ENCODE measurements around the gene XXYLT1.
"Not testable (repeated sequence)": the region's sequence is repeated elsewhere in the genome, so short reads cannot be mapped to it uniquely, and the experiment has no call there.

XXYLT1 gene

DNA sequence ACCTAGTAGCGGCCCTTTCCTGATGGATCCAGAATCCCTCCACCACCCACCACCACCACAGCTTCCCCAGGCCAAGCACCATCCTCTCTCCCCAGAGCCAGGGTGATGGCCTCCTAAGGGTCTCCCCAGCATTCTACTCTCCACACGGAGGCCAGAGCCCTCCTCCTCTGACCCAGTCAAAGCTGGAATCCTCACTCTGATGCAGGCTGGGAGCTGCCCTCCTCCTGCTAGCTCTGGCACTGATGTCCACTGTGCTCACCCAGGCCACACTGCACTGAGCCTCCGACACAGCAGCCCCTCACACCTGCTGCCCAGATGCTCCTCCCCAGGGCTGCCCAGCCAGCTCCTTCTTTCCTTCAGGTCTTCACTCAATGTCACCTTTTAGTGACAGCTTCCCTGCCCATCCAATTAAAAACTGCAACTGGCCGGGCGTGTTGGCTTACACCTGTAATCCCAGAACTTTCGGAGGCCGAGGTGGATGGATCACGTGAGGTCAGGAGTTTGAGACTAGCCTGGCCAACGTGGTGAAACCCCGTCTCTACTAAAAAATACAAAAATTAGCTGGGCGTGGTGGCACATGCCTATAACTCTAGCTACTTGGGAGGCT, 21.0 kb downstream of the XXYLT1 start:
- no peak for DNase-seq

DNA sequence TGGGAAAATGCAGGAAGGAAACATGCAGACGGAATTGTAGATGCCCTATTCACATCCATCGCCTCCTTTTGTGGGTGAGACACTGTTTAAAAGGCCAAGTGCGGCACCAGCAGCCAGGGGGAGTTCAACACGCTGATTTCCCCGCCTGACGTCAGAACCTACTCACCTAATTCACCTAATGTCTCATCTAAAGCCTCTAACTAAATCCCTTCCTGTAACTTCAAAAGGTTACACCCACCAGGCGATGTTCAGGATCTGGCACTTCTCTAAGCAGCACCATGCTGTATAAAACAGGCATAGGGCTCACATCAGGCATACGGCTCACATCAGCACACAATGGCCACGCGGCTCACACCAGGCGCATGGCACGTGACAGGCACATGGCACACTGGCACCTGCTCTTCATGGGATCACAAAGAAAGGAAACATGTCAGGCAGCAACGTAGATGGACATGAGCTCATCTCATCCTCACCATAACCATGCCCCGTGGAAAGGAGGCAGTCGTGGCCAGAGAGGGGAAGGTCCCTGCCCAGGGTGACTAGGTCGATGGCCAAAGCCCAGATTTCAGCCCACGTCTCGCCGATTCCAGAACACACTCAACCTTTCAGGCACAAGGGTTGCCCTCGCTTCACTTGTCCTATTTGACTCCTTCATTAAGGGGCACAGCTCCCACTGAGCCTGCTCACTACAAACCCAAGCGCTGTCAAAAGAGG, 21.7 kb downstream of the XXYLT1 start:
- no peak for DNase-seq

DNA sequence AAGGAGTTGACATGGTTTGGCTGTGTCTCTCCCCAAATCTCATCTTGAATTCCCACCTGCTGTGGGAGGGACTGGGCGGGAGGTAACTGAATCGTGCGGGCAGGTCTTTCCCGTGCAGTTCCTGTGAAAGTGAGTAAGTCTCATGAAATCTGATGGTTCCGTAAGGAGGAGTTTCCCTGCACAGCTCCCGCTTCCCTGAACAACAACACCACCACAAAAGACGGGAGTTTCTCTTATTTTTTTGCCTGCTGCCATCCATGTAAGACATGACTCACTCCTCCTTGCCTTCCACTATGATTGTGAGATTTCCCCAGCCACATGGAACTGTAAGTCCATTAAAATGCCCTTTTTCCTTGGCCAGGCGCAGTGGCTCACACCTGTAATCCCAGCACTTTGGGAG, 22.7 kb downstream of the XXYLT1 start:
- no peak for DNase-seq

DNA sequence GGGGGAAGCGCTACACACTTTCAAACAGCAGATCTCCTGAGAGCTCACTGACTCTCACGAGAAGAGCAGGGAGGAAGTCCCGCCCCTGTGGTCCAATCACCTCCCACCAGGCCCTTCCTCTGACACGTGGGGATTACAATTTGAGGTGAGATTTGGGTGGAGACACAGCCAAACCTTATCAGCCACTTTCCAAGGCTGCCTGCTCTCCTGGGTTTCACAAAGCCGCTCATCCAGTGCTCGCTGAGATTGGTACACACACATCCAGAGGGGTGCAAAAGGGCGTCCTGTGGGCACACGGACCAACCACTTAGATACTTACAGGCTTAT, 23.1 kb downstream of the XXYLT1 start:
- peak; percentile 10 for DNase-seq

DNA sequence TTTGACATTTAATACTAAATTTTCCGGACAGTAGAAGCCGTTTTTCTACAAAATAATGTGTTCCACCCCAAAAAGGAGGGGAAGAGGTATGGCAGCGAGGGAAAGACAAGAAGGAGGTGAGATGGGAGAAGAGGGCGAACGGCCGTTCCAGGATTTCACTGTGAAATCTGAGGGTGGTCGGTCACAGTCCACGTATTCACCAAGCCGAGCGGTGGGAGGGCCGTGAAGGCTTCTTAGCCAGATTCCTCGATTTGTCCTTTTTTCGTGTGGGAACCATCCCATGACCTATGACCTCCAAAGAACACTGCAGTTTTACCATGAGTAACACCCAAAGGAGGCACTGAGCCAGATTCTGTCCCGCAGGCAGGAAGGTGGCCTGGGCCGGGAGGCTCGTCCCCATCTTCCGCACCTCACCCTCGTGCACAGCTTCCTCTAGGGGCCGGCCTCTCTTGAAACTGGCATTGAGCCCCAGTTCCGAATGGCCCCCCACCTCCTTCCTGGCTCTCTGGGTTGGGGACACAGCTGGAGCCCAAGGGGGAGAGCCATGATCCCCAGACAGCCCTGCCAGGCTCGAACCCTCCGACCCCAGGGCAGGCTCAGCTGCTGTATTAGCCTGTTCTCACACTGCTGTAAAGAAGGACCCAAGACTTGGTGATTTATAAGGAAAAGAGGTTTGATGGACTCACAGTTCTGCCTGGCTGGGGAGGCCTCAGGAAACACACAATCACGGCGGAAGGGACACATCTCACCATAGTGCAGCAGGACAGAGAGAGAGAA, 23.7 kb downstream of the XXYLT1 start:
- no peak for DNase-seq

DNA sequence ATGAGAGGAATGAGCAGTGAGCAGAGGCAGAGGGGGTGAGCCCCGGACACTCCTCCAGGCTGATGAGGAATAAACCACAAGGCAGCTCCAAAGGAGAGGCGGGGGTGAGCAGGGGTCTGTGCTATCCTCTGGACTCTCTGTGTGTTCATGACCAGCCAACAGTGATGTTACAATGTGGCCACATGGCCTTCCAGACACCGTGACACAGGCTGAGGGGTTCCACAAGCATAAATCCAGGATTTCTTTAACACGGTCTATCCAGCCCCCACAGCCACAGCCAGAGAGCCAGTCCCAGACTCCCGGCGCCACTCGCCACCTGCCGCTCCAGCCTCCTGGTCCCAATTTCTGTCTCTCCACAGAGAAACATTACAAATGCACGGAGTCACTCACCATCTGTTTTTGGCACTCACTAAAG, 24.4 kb downstream of the XXYLT1 start:
- no peak for DNase-seq

DNA sequence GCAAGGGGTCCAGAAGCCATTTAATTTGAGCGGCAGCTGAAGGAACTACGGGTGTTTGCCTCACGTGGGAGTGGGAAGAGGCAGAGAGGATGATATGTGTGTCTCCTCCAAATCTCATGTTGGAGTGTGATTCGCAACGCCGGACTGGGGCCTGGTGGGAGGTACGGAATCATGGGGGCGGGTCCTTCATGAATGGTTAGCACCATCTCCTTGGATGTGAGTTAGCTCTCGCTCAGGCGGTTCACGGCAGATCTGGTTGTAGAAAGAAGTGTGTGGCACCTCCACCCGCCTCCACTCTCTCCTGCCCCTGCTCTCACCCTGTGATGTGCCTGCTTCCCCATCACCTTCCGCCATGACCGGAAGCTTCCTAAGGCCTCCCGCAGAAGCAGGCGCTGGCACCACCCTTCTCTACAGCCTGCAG, 25.4 kb downstream of the XXYLT1 start:
- no peak for DNase-seq

DNA sequence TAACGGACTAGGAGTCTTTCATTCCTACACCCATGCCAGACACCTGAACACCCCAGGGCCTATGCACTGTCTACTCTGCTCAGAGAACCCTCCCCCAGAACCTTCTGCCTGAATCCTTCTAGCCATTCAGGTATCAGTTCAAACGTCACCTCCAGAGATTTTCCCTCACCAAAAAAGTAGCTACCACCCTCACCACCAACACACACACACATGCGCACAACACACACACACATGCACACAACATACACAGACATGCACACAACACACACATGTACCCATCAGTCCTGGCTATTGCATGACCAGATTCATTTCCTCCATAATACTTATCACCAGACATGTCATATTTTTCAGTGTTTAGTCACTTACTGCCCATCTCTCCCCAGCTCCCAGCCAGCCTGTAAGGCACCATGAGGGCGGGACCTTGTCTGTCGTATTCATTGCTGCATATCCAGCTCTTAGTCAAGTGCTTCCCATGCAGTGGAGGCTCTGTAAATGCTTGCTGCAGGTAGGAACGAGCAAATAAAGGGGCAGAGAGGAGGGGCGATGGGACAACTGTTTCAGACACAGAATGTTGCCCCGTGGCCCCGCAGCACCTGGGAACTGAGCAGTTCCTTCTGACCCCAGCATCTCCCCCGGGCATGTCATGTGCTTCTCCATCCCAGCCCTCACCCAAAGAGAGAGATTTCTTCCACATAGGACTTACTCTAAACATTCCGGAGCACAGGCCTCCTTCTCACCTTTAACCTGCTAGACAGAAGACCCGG, 29.2 kb downstream of the XXYLT1 start:
- DNase-seq: peak; percentile 8

DNA sequence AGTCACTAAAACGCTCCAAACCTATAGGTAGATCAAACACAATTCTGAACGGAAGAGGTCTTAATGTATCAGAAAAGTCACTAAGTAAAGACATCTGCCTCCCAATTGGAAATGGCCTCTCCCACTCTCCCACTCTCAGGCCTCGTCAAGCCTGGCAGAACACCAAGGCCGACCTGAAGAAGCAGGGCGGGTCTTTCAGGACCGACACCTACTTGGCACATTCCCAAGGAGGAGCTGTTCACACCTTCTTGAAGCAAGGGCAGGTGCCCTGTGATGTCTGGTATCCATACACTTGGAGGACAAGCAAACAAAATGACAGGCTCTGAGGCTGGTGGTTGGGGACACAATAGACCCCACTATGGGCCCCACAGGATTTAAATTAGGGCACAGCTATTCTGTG, 30.0 kb downstream of the XXYLT1 start:
- DNase-seq: peak; percentile 20

DNA sequence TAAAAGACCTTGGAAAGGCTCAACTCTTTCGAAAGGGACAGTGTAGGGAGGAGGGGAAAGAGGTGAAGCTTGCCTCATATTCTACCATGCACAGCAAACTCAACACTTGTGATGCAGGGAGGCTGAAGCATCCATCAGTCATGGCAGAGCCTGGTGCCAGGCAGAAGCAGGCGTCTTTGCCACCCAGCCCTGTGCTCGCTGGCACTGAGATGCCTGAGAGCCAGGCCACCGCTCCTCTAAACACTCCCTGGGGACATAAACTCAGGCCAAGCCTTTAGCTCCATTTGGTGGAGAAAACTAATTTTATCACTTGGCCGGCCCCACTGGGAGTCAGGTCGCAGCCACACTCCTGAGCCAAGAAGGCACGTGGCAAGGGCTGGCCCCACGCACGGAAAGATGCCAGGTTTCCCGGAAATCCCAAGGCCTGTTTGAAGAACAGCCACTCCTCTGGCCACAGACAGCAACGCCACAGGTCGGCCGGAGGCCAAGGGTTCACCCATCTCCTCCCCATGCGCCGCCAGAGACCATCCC, 30.7 kb downstream of the XXYLT1 start:
- DNase-seq: no peak

DNA sequence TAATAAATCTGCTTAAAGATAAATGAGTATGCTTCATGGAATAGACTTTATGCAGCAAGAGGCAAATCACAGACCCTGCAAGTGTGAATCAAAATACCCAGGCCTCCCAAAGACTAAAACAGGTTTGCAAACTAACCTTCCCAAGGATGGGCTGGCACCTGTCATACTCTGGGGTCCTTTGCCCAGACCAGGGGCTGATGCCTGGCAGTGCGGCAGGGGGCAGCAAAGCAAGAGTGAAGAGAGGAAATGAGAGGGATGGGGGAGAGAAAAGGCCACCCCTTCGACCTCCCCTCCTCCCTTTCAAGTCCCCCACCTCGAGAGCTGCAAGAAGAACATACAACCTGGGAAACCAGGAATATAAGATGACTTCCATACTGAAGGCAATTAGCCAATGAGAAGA, 31.8 kb downstream of the XXYLT1 start:
- no peak for DNase-seq

DNA sequence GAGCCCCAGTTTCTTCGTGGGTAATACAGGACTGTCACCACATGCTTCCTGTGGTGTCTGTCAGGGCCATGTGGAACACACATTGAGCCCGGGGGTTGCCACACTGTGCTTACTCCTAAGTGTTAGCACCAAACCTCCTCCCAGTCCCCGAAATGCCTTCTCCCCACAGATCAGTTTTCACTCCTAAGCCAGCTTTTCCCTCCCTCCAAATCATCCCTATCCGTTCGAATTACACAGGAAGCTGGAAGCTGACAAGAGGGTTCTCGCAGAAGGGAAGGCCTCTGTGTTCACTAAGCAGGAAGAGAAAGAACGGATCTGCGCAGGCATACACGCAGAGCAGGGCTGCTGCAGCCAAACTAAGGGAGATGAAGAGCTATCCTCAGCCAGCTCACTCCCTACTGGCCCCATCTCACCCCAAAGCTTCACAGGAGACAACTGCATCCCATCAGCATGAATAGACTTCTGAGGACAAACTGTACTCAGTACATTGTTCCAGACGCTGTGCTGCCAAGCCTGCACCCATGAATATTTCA, 32.3 kb downstream of the XXYLT1 start:
- DNase-seq: no peak

DNA sequence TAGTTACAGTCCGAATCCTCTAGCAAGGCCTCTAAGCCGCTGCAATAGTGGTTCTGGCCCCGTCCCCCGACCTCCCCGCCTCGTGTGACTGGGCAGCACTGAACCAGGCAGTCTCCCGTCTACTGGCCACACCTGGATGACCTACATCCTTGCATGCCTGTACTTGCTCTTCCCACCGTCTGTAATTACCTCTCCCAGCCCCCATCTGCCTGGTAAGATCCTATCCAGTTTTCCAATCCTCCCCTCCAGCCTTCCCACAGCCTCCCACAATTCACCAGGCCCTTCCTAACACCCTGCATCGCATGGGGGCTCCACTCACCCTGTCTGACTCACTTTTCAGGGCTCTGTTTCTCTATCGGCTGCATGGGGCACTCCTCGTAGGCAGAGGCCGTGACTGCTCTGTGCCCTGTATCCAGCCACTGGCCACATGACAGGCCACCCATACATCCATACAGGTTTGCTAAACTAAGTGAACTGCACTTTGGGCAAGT, 32.8 kb downstream of the XXYLT1 start:
- DNase-seq: no peak

DNA sequence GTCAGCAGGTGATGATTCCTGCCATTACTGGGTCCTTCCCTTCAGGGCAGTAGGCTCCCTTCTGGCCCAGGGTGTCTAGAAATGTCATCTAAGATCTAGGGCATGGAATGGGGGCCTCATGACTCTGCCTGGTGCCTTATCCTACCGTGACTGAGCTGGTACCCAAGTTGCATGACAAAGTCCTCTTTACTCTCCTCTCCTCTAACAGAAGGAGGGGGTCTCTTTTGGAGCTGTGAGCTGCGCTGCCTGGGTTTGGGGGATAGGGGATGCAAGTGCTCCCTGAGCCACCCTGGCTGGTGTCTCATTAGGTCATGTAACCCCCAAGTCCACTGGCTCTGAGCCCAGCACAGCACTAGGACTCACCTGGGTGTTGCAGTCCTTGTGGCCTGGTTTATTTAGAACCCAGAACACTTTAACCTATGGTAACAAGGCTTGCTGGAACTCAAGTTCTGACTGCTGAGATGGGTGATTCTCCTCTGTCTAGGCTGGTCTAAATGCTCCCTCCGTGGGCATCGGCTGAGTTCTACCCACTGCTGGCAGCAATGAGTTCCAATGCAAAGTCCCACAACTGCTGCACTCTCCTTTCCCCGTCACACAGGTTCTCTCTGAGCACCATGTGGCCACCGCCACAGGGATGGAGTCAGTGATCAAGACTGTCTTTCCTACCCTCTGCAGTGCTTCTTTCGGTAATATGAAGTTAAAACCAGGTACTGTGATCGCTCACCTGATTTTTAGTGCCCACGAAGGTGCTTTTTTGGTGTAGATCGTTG, 34.0 kb downstream of the XXYLT1 start:
- DNase-seq: peak; percentile 4

DNA sequence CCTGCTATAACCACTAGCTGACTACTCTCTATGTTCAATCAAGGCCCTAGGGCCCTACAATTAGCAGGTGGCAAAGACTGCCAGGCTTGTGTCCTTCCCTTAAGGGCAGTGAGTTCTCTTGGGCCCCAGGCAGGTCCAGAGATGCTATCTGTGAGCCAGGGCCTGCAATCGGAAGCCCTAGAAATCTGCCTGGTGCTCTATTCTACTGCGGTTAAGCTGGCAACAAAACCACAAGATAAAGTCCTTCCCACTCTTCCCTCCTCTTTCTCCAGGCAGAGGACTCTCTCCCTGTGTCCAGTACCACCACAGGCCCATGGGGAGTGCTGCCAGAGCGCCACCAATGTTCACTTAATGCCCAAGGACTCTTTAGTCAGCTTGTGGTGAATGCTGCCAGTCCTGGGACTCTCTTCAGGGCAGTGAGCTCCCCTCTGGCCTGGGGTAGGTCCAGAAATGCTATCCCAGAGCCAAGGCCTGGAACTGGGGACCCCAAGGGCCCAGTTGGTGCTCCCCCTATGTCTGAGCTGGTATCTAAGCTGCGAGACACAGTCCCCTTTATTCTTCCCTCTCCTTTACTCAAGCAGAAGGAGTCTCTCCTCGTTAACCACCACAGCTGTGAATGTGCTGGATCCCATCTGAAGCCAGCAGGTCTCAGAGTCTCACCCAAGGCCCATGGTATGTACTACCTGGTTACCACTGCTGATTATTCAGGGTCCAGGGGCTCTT, 34.7 kb downstream of the XXYLT1 start:
- peak; percentile 13 for DNase-seq

DNA sequence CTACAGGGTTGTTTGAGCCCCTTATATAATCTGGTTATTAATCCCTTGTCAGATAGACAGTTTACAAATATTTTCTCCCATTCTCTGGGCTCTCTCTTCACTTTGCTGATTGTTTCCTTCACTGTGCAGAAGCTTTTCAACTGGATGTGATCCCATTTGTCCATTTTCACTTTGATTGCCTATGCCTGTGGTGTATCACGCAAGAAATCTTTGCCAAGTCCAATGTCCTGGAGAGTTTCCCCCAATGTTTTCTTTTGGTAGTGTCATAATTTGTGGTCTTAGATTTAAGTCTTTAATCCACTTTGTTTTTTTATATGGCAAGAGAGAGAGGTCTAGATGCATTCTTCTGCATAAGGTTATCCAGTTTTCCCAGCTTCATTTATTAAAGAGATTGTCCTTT, 40.7 kb downstream of the XXYLT1 start:
- no peak for DNase-seq

DNA sequence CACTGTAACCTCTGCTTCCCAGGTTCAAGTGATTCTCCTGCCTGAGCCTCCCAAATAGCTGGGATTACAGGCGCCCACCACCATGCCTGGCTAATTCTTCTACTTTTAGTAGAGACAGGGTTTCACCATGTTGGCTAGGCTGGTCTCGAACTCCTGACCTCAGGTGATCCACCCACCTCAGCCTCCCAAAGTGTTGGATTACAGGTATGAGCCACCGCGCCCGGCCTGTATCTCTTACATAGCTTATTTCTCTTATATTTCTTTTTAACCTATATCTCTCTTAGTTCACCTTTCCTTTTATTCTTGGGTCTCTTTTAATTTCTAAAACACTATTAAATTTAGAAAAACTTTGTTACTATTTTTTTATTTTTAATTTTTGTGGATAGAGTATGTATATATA, 42.1 kb downstream of the XXYLT1 start:
- not testable (repeated sequence) for DNase-seq

DNA sequence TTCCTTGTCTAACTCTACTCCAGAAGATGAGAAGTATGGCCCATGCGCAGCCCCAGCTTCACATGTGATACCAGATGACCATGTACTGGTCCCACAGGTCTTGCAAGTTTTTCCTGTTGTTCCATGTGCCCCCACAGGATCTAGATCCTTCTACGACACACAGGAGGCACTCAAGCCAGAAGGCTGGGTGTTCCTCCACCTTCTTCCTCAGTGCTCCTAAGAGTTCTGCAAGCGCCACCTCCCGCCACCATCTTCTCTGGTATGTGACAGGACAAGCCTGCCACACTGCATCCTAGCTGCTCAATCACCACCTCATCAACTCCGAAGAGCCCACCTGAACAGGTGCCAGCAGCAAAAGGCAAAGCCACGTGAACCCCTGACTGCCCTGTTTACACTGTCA, 43.1 kb downstream of the XXYLT1 start:
- DNase-seq: peak; percentile 10

DNA sequence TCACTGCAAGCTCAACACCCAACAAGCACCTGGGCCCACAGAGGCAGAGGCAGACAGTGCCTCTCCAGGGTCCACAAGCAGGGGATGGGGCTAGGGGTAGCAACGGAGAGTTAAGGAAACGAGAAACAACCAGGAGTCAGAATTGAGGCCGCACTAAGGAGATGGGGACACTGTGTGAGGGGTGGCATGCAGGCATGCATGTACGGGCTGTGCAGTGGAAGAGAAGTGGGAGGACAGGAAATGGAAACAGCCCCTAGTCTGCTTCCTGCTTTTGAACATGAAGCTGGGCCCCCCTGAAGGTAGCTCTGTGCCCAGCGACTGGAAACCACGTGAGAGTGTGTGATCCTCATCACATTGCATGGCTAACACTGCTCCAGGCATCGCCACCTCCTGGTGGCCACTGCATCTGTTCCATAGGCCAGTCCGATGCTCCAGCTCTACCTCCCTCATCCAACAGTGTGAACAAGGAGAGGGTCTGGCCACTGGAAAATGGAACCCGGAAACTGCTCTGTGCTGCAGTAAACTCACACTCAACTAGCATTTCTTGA, 44.0 kb downstream of the XXYLT1 start:
- peak; percentile 30 for DNase-seq

DNA sequence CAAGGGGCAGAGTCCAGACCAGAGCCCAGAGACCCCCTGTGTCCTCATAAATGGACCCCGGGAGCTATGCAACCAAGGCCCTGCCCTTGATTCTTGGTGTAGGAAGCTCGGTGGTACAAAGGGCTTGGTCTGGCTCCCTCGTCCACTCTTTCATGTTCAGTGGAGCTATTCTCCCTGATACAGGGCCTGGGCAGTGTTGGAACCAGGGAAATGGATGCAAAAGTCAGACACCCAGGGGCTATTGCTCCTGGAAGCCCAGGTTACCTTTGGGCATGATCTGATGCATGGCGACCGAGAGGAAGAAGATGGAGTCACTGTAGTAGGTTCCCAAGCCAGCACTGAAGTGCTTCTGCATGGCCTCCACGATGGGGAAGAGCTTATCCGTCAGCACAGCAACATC, 44.5 kb downstream of the XXYLT1 start:
- peak; percentile 10 for DNase-seq

All from left hindlimb (tissue), 1 donor.